ENCODE results near the gene TIMP2.

TIMP2 gene

DNA sequence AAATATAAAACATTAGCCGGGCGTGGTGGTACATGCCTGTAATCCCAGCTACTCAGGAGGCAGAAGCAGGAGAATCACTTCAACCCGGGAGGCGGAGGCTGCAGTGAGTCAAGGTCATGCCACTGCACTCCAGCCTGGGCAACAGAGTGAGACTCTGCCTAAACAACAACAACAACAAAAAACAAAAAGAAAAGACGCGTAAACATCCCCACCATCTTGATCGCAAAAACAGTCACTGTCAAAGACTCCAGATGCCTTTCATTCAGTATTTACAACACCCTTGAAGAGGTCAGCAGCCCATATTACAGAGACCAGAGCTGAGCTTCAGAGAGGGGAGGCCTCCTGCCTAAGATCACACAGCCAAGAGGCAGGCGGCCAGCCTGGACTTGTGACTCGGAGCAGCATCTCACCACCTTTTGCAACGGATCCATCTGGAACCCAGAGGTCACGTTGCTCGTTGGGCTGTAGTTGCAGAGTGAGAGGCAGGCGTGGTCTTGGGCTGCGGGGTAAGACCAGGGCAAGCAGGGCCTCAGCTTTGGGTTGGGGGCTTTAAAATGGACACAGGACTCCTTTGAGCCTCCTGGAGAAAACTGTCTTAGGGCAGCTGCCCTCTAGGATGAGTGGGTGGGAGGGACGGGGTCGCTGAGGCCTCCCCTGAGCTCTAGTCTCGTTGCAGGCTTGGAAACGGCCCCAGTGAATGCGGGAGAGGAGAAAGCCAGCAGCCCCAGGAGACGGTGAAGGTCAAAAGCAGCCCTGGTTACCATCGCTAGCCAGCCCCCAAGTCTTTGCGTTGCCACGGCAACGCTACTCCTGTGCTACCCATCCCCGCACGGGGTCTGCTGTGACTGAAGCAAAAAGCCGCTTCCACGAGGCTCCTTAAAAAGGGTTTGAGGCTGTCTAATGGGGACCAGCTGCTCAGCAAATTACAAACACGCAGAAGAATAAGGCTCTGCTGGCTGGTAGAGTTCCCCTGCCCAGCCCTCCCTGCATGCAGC is 28.5 kb upstream of the TIMP2 start:
- H3K27ac ChIP-seq, result no peak overlapping the region
- H3K4me1 ChIP-seq, result peaks cover 0 to 4% (median 0%) of the 10 kb centered on the region in 4 donors
- DNase-seq, result no peak
- intact Hi-C loops (cut with DNase I; ENCODE audit: low total_unique reads), result no loop called here
- no peaks in the 10 kb centered on the region for H3K36me3 ChIP-seq
- H3K27me3 ChIP-seq, result peaks cover 0 to 7% of the 10 kb centered on the region in 2 donors
- TF ChIP-seq, protein P1, sequence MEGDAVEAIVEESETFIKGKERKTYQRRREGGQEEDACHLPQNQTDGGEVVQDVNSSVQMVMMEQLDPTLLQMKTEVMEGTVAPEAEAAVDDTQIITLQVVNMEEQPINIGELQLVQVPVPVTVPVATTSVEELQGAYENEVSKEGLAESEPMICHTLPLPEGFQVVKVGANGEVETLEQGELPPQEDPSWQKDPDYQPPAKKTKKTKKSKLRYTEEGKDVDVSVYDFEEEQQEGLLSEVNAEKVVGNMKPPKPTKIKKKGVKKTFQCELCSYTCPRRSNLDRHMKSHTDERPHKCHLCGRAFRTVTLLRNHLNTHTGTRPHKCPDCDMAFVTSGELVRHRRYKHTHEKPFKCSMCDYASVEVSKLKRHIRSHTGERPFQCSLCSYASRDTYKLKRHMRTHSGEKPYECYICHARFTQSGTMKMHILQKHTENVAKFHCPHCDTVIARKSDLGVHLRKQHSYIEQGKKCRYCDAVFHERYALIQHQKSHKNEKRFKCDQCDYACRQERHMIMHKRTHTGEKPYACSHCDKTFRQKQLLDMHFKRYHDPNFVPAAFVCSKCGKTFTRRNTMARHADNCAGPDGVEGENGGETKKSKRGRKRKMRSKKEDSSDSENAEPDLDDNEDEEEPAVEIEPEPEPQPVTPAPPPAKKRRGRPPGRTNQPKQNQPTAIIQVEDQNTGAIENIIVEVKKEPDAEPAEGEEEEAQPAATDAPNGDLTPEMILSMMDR (IDR thresholded peaks at IDR 0.05), result no peak
- no peak overlapping the region for H3K4me3 ChIP-seq
- peaks cover 4 to 14% (median 14%) of the 10 kb centered on the region in 3 donors for H3K9me3 ChIP-seq

DNA sequence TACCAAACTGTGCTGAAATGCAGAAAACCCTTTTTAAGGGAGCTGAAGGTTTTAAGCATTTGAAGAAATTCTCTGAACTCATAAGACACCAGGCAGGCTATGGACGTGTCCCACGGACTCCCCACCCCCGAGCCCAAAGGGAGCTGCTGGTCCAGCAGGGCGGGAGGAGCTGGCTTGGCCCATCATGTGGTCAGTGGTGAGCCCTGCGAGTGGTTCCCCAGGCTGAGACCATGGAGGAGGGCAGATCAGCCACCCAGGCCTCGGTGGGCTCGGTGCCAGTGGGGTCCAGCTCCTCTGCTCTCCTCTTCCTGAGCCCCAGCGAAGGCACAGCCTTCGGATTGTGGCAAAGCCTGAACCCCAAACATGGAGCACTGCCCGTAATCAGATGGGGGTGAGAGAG is 27.5 kb upstream of the TIMP2 start:
- H3K27ac ChIP-seq, result no peak overlapping the region
- H3K4me3 ChIP-seq, result no peak overlapping the region
- peaks cover 0 to 4% (median 0%) of the 10 kb centered on the region in 4 donors for H3K4me1 ChIP-seq
- intact Hi-C loops (cut with DNase I; ENCODE audit: low total_unique reads), result no loop called here
- TF ChIP-seq, protein P1 (IDR thresholded peaks at IDR 0.05), result no peak
- H3K36me3 ChIP-seq, result no peaks in the 10 kb centered on the region
- peaks cover 0 to 7% of the 10 kb centered on the region in 2 donors for H3K27me3 ChIP-seq
- DNase-seq, result no peak
- peaks cover 4 to 14% (median 14%) of the 10 kb centered on the region in 3 donors for H3K9me3 ChIP-seq

DNA sequence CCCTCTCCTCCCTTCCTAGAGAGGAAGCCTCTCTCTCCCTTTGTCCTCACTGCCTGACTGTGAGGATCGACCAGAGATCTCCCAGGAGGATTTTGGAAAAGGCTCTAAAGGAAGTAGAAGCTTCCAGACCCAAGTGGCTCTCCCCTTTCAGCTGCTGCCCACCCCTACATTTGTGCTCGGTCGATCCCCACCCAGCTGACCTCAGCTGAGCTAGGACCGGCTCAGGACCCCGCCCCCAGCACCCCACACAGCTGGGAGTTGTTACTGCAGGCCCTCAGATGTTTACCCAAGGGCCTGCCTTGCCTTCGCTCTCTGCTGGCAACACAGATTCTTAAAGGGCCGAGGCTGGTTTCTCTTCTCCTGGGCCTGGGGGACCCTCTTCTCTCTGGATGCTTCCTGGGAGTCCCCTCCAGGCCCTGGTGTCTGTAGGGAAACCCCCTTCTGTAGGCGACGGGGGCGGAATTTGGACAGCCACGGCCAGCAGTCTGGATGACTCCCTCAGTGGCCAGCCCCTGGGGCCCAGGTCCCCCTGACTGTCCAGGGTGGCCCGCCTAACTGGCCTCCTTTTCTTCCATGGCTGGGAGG is 26.9 kb upstream of the TIMP2 start:
- Histone ChIP-seq H3K27ac (no peak overlapping the region), H3K9me3 (peaks cover 4 to 14% (median 14%) of the 10 kb centered on the region in 3 donors), H3K27me3 (peaks cover 0 to 7% of the 10 kb centered on the region in 2 donors), H3K36me3 (no peaks in the 10 kb centered on the region), H3K4me3 (no peak overlapping the region), H3K4me1 (peaks cover 0 to 1% (median 0%) of the 10 kb centered on the region in 4 donors)
- DNase-seq, result no peak
- intact Hi-C loops (cut with DNase I; ENCODE audit: low total_unique reads), result no loop called here
- TF ChIP-seq, protein P1 (IDR thresholded peaks at IDR 0.05), result no peak

DNA sequence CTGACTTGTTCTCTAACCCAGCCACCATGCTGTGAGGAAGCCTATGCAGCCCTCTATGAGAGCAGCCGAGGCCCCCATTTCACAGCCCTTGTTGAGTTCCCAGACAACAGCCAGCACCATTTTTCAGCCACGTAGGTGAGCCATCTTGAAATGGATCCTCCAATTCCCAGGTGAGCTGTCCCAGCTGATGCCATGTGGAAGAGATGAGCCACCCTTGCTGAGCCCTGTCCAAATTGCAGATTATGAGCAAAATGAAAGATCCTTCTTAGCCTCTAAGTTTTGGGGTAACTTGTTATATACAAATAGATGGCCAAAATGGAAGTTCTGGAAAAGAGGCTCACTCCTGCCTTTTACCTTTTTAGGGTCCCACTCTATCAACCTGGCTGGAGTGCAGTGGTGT is 25.7 kb upstream of the TIMP2 start:
- peaks cover 4 to 14% (median 14%) of the 10 kb centered on the region in 3 donors for H3K9me3 ChIP-seq
- H3K36me3 ChIP-seq, result no peaks in the 10 kb centered on the region
- H3K4me1 ChIP-seq, result no peaks in the 10 kb centered on the region
- peaks cover 0 to 7% of the 10 kb centered on the region in 2 donors for H3K27me3 ChIP-seq
- no peak overlapping the region for H3K4me3 ChIP-seq
- no peak for DNase-seq
- TF ChIP-seq, protein P1 (IDR thresholded peaks at IDR 0.05), result no peak
- no peak overlapping the region for H3K27ac ChIP-seq
- intact Hi-C loops (cut with DNase I; ENCODE audit: low total_unique reads), result no loop called here

DNA sequence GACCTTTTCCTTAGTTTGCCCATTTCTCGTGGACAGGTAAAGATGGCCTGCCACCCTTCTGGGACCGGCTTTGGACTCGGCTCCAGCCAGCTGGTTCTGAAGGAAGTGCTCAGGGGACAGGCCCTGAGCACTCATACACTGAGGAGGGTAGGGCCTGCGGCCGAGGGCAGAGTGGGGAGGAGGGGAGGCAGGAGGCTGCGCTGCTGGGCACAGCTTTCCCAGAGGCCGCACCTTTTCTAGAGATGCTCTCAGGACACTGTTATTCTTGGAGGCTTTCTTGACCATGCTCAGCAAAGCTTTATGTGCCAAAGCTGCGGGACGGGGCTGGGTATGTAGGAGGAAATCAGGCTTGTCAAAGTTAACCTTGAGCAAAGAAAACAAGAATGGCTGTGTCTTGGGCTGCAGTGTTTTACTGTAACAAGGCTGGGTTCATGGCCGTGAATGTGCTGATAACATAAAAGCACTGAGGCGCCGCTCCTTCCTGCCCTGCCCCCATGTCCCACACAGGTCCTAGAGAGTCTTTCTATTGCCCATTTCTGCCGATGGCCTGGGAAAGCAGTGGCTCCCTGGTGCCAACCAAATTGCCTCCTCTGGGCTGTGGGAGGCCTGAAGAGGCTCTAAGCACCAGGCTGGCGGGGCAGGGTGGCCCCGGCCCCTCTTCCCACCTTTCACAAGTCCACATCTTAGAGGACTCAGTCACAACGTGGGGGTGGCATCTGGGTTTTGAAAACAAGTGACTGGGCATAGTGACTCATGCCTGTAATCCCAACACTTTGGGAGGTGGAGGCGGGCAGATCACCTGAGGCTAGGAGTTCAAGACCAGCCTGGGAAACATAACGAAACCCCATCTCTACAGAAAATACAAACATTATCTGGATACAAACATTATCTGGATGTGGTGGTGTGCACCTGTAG is 22.3 kb upstream of the TIMP2 start:
- H3K4me3 ChIP-seq, result no peak overlapping the region
- no peak for DNase-seq
- TF ChIP-seq, protein P1 (IDR thresholded peaks at IDR 0.05), result no peak
- H3K27ac ChIP-seq, result no peak overlapping the region
- H3K4me1 ChIP-seq, result no peaks in the 10 kb centered on the region
- H3K36me3 ChIP-seq, result no peaks in the 10 kb centered on the region
- H3K27me3 ChIP-seq, result peaks cover 0 to 4% of the 10 kb centered on the region in 2 donors
- peaks cover 4 to 14% (median 14%) of the 10 kb centered on the region in 3 donors for H3K9me3 ChIP-seq
- intact Hi-C loops (cut with DNase I; ENCODE audit: low total_unique reads), result no loop called here
